Transverse colon (tissue), 3 donors: ENCODE data around the gene SUV39H1.

Experiments
- EP300 ChIP-seq: sonication (generic); formaldehyde crosslinking; IDR thresholded peaks from one replicate; pipeline ENCODE4 v1.6.1; 2017; ENCODE audit warnings: antibody characterized with exemption, low read depth
- POLR2A ChIP-seq: fragments of 450-650 bp; IDR thresholded peaks from one replicate; pipeline ENCODE4 v1.6.1; 2016; ENCODE audit warnings: antibody characterized with exemption, mild to moderate bottlenecking, moderate library complexity
- TF ChIP-seq, protein P1 (sequence below), 5 experiments: fragments of 200-600 bp in 3 of 5; fragments of 450-650 bp in 2 of 5; sonication (generic) in 3 of 5; IDR thresholded peaks; 1 replicate in 2 of 5; 2 replicates in 3 of 5; pipeline ENCODE4 v1.5.1; 2016 to 2017; ENCODE audit warnings: antibody characterized with exemption in 5 of 5, inconsistent platforms in 3 of 5, mild to moderate bottlenecking in 2 of 5, moderate library complexity in 1 of 5

GRCh38 chrX:48677516-48677915 lies 19.0 kb upstream of the SUV39H1 start:
- TF ChIP-seq POLR2A, result no peak
- TF ChIP-seq, protein P1, sequence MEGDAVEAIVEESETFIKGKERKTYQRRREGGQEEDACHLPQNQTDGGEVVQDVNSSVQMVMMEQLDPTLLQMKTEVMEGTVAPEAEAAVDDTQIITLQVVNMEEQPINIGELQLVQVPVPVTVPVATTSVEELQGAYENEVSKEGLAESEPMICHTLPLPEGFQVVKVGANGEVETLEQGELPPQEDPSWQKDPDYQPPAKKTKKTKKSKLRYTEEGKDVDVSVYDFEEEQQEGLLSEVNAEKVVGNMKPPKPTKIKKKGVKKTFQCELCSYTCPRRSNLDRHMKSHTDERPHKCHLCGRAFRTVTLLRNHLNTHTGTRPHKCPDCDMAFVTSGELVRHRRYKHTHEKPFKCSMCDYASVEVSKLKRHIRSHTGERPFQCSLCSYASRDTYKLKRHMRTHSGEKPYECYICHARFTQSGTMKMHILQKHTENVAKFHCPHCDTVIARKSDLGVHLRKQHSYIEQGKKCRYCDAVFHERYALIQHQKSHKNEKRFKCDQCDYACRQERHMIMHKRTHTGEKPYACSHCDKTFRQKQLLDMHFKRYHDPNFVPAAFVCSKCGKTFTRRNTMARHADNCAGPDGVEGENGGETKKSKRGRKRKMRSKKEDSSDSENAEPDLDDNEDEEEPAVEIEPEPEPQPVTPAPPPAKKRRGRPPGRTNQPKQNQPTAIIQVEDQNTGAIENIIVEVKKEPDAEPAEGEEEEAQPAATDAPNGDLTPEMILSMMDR (IDR thresholded peaks at IDR 0.05), result no peak
- TF ChIP-seq EP300, result no peak
